Stimulated activated CD4-positive, alpha-beta T cell treated with anti-CD3 and anti-CD28 coated beads, Interleukin-2, amount 100 ng/mL, for 48 hours (primary cell): ENCODE results near the gene CHL1.

Experiments used
- DNase-seq, 2 donors: peaks; one replicate each; pipeline ENCODE4 v3.0.0-alpha.2; 2020

Gene CHL1

GRCh38 chr3:217099-217813 is 20.7 kb downstream of the CHL1 start:
- no peak for DNase-seq

GRCh38 chr3:217948-218347 is 21.4 kb downstream of the CHL1 start:
- DNase-seq = no peak

GRCh38 chr3:228442-229182 is 32.0 kb downstream of the CHL1 start:
- DNase-seq = no peak

DNA sequence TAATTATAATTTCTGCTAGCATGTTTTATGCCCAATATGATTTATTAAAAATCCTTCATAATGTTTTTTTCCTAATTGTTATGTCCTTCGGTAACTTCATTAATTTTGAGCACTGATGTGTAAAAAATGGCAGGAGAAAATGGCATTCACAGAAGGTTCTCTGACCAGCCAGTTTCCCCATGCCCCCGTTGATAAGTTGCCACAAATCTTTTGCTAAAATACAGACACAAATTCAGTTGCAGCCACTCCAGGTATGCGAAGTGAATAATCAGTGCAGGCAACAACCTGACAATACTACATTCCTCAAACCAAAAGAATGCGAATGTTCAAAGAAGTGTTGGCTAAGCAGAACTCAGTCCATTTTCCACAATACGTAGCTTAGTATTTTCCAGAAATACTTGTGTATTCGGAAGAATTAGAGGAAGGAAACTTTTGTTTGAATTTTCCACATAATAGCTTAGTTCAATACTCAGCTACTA is 32.7 kb downstream of the CHL1 start:
- no peak for DNase-seq

- no peak for DNase-seq
These were observed 40.3 kb downstream of the CHL1 start for GRCh38 chr3:236881-237280.

DNA sequence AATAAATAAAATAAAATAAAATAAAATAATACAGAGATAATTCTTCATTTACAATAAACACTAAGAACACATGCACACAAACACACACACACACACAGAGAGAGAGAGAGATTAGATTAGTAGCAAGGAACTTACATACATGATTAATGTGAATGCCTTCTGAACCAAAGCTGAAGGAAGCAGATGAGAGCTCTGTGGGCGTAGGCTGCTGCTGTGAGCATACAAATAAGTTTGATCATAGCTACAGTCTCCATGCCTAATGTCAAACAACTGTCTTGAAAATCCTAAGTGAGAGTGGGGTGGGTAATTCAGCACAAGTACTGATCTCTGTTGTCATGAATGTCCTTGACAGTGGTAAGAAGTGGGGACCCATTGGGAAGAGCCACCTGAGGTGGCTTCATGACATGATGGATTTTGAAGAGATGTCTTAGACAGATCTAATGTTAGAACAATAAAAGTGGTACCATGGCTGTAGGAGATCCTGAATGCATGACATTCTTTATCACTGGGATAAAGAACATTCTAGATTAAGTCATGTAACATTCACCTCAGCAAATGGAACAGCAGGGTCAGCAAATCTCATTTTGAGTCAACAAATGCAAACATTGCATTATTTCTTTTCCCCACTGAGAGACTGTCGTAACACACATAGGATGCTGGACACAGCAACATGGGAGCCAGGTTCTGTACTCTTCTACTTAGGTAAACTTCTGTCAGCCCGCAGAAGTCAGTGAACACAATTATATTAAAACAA is 46.2 kb downstream of the CHL1 start:
- no peak for DNase-seq

DNA sequence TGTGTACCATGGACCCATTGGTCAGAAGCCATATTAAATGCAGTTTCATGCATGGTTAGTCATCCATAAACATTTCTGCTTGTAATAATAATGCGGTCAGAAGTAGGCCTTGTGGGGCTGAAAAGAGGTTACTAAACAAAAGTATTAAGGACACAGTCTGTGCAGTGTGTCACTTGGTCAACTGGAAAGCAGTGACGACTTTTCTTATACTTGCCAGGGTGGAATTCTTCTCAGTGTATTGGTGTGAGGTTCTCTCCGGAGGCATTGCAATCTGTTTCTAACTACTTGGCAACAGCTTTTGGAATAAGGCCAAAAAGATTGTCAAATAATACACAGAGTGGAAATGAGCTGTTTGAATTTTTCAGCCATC is 46.8 kb downstream of the CHL1 start:
- DNase-seq = no peak

DNA sequence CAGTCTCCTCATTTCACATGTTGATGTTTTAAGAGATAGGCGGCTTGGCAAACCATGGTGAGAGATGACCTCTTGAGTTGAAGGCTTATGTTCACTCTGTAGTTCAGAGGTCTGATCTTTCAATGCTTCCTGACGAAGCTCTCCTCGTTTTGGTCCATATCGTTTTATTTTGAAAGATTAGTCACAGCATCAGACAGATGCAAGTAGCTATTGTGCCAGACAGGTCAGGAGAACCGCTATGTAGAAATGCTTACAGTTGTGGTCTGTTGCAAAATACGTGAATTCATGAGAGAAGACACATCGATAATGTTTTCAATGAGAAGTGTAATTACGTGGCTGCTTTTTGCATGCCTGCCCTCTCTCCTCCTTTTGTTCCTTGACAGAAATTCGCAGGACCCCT is 47.5 kb downstream of the CHL1 start:
- no peak for DNase-seq

- DNase-seq = no peak
These were observed 51.4 kb downstream of the CHL1 start for GRCh38 chr3:247916-248315.

DNA sequence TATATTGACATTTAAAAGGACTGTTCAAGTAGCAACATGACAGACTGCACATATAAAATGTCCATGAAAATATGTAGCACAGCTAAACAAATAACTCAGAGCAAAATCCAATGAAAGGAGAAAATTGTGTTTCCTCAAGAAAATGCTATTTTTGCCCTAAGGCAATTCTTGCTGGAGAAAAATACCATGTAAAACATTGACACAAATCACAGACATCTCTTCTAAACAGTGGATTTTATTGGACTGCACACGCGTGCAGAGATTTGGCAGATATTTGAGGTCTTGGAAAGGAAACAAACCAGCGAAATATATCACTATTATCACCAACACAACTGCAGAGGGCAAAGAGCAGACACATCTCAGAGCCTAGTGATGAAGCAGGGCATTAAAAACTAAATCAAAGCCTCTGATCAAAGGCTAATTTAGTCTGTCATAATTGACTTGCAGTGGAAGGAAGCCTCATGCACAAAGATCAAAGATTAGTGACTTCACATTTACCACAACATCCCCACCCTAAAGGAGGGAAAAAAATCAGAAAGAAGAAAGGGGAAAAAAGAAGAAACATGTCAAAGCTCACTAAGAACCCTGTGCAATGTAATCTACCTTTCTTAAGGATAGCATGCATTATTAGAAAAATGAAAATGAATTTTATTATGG is 52.4 kb downstream of the CHL1 start:
- DNase-seq = no peak

GRCh38 chr3:249587-250262 is 53.2 kb downstream of the CHL1 start:
- DNase-seq = no peak

DNA sequence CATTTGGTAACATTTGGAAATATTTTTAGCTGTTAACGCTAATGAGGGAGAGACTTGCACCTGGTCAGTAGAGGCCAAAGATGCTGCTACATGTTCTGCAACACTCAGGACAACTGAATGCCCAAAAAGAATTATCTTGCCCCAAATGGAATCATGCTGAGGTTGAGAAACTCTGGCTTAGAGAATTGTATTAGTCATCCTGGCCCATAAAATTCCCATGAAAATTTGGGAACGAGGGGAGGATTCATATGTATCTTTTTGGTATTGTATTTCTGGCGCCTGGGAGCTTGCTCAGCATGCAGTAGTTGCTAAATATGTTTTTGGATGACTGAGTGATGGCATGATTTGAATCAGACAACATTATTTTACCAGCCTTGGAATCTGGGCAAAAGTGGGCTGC is 59.9 kb downstream of the CHL1 start:
- DNase-seq = no peak

GRCh38 chr3:257826-258225 is 61.3 kb downstream of the CHL1 start:
- DNase-seq = no peak

DNA sequence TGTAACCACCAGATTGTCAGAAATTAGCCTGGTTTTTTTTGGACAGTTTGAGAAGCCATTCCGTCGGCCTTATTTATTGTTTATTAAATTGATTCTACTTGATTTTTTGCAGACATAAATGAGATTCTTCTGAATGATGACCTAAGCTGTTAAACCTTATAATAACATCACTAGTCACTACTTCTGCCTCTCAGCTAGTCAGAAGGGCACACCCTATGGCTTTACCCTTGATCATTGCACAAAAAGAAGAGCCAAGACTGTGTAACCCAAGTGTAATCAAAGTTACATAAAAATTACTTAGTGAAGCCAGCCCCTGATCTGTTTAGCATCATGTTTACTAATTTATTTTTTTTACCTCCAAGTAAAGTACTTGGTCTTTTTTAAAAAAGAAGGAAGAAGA is 64.3 kb downstream of the CHL1 start:
- no peak for DNase-seq

DNA sequence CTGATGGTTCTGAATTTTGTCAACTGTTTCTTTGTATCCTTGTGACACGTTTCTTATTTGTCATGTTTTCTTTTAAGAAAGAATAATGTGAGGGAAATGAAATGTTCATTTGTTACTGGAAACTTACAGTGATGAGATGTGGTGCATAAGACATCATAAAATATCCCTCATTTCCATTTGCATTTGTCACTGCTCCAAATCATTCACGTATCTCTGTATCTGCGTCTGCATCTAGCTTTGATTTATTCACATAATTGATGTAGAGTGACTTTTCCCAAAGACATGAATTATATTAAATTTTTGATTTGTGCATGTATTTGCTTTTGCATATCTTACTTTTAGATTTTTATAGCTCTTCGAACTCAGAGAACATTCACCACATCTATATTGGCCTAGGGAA is 66.8 kb downstream of the CHL1 start:
- DNase-seq = no peak

- DNase-seq = no peak
These were observed 68.0 kb downstream of the CHL1 start for GRCh38 chr3:264394-265156.

DNA sequence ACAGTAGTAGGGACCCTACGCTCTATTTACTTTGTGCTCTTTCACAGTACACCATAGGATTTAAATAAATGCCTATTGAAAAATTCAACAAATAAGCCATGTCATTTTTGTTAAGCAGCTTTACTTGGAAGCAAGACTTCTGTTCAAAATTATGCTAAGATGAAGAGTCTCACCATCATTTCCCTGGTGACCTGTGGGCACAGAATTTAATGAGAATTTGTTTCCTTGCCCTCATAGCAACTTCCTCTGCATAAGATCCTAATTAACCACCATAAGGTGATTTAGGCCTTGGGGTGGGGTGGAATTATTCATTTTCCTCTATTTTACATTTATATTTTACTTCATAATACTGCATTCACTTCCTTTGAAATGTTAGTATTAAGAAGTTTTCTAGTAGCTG is 70.5 kb downstream of the CHL1 start:
- DNase-seq = no peak

- no peak for DNase-seq
These were observed 74.1 kb downstream of the CHL1 start for GRCh38 chr3:270688-271087.

DNA sequence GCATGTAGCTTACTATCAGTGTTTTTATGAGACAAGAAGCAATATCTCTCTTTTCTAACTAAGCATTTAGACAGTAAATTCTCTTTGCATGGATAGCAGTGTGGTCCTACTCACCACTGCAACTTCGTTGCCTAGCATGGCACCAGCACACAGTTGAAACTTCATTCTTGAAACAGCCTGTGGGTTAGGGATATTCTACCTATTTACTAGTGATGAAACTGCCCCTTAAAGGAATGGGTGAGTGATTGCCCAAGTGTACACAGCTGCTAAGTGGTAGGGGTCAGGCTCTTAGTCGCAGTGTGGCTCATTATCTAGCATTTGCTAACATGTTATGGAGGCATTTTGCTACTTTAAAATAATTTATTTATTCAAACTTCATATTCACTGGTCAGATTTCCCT is 78.4 kb downstream of the CHL1 start:
- DNase-seq = no peak

- DNase-seq = no peak
These were observed 81.3 kb downstream of the CHL1 start for GRCh38 chr3:277873-278272.

DNA sequence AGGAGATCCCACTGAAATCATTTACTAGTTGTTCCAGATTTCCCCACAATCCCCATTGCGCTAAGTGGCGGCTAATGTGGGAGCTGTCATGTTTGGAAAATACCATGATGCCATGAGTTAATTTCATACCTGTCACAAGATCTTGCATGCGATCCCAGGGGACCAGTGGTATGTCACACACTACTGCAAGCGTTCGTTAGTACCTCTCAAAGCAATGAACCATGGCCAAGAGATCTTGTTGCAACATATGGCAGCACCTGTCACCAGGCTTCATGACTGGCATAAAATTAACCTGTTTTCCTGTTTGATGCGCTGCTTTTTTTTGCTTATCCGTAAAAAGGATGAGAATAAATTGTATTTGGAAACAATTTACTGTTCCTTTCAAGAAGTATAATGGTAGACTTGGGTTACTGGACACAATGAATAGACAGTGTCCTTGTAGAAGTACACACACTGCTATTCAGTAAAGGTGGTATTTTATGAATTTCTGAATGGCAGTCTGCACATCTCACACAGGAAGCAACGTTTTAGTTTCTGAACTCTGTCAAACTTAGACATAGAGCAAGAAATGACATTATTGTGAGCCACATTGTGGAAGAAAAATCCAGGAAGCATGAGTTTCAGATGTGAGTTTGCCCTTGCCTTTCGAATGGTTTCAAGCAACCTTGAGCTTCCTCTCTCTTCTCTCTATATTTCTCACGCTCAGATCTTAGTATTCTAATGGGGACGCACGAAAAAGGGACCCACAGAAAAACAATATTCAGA is 81.9 kb downstream of the CHL1 start:
- no peak for DNase-seq
